ENCODE data around the gene TMEM225B.
A peak's percentile ranks its signal among the peaks of the same experiment; 100 is the strongest.

The TMEM225B gene

GRCh38 chr7:99605527-99605926 lies 7.5 kb downstream of the TMEM225B start:
- TF ChIP-seq, protein P1, sequence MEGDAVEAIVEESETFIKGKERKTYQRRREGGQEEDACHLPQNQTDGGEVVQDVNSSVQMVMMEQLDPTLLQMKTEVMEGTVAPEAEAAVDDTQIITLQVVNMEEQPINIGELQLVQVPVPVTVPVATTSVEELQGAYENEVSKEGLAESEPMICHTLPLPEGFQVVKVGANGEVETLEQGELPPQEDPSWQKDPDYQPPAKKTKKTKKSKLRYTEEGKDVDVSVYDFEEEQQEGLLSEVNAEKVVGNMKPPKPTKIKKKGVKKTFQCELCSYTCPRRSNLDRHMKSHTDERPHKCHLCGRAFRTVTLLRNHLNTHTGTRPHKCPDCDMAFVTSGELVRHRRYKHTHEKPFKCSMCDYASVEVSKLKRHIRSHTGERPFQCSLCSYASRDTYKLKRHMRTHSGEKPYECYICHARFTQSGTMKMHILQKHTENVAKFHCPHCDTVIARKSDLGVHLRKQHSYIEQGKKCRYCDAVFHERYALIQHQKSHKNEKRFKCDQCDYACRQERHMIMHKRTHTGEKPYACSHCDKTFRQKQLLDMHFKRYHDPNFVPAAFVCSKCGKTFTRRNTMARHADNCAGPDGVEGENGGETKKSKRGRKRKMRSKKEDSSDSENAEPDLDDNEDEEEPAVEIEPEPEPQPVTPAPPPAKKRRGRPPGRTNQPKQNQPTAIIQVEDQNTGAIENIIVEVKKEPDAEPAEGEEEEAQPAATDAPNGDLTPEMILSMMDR (IDR thresholded peaks at IDR 0.05; ENCODE audit: borderline replicate concordance, extremely low read depth, low read length, poor library complexity, severe bottlenecking): no peak
- TF ChIP-seq EZH2 (IDR thresholded peaks at IDR 0.05; ENCODE audit: borderline replicate concordance, low read depth, low read length, severe bottlenecking): no peak

GRCh38 chr7:99606531-99606930 lies 8.5 kb downstream of the TMEM225B start:
- TF ChIP-seq EZH2 (IDR thresholded peaks at IDR 0.05; ENCODE audit: borderline replicate concordance, low read depth, low read length, severe bottlenecking): no peak

More at GRCh38 chr7:99605527-99605926, 7.5 kb downstream of the TMEM225B start:
- H3K4me1 ChIP-seq (ENCODE audit: insufficient read depth, low read length): no peaks in the 10 kb centered on the region
- H3K9ac ChIP-seq (ENCODE audit: low read depth, low read length): no peak overlapping the region
- H4K20me1 ChIP-seq (ENCODE audit: insufficient read depth, low read length): no peaks in the 10 kb centered on the region
- H3K27me3 ChIP-seq (ENCODE audit: insufficient read depth, low read length, poor library complexity): no peaks in the 10 kb centered on the region
- H3K9me3 ChIP-seq (ENCODE audit: insufficient read depth, low read length, severe bottlenecking): no peaks in the 10 kb centered on the region
- H3K36me3 ChIP-seq (ENCODE audit: insufficient read depth, low read length): no peaks in the 10 kb centered on the region
- H3K4me3 ChIP-seq (ENCODE audit: low read depth in 1 of 2, low read length in 2 of 2): no peak overlapping the region
- H3K79me2 ChIP-seq (ENCODE audit: insufficient read depth, low read length): no peaks in the 10 kb centered on the region
- no peak overlapping the region for H3K27ac ChIP-seq (ENCODE audit: low read length)
- H3K4me2 ChIP-seq (ENCODE audit: insufficient read depth, low read length): no peak overlapping the region
- DNase-seq (no peak), ATAC-seq (ENCODE audit: insufficient read depth, low read depth) (no peak)
- no peak overlapping the region for H2AFZ ChIP-seq (ENCODE audit: low read depth, low read length)

DNA sequence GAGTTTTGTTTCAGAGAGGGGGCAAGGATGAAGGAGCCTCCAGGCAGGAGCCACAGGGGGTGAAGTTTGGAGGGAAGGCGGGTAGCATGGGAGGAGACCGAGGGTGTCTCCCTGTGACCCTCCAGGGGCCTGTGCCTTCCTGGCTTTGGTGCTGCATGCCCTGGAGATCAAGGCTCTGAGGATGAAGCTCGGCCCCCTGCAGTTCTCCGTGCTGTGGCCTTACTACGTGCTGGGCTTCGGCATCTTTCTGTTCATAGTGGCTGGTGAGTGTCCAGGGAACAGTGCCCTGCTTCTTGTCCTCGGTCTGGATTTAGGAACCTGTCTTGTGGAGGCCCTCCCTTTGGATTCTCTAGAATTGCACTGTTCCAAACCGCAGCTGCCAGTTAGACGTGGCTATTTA lies 9.5 kb downstream of the TMEM225B start:
- TF ChIP-seq EZH2 (IDR thresholded peaks at IDR 0.05; ENCODE audit: borderline replicate concordance, low read depth, low read length, severe bottlenecking): no peak
- TF ChIP-seq, protein P1 (IDR thresholded peaks at IDR 0.05; ENCODE audit: borderline replicate concordance, extremely low read depth, low read length, poor library complexity, severe bottlenecking): no peak
- no peaks in the 10 kb centered on the region for H3K4me1 ChIP-seq (ENCODE audit: insufficient read depth, low read length)
- no peak overlapping the region for H3K4me3 ChIP-seq (ENCODE audit: low read depth in 1 of 2, low read length in 2 of 2)
- H3K4me2 ChIP-seq (ENCODE audit: insufficient read depth, low read length): no peak overlapping the region
- no peak overlapping the region for H3K27ac ChIP-seq (ENCODE audit: low read length)
- ATAC-seq (ENCODE audit: insufficient read depth, low read depth): no peak
- H4K20me1 ChIP-seq (ENCODE audit: insufficient read depth, low read length): no peaks in the 10 kb centered on the region
- no peak overlapping the region for H3K9ac ChIP-seq (ENCODE audit: low read depth, low read length)
- H3K27me3 ChIP-seq (ENCODE audit: insufficient read depth, low read length, poor library complexity): no peaks in the 10 kb centered on the region
- H3K9me3 ChIP-seq (ENCODE audit: insufficient read depth, low read length, severe bottlenecking): no peaks in the 10 kb centered on the region
- no peak for DNase-seq
- no peak overlapping the region for H2AFZ ChIP-seq (ENCODE audit: low read depth, low read length)
- H3K36me3 ChIP-seq (ENCODE audit: insufficient read depth, low read length): no peaks in the 10 kb centered on the region
- H3K79me2 ChIP-seq (ENCODE audit: insufficient read depth, low read length): no peaks in the 10 kb centered on the region

More at GRCh38 chr7:99606531-99606930, 8.5 kb downstream of the TMEM225B start:
- H3K27me3 ChIP-seq (ENCODE audit: insufficient read depth, low read length, poor library complexity): no peaks in the 10 kb centered on the region
- H3K79me2 ChIP-seq (ENCODE audit: insufficient read depth, low read length): no peaks in the 10 kb centered on the region
- no peak overlapping the region for H3K4me2 ChIP-seq (ENCODE audit: insufficient read depth, low read length)
- H3K36me3 ChIP-seq (ENCODE audit: insufficient read depth, low read length): no peaks in the 10 kb centered on the region
- no peak for DNase-seq
- no peak overlapping the region for H3K27ac ChIP-seq (ENCODE audit: low read length)
- no peaks in the 10 kb centered on the region for H3K4me1 ChIP-seq (ENCODE audit: insufficient read depth, low read length)
- no peak overlapping the region for H3K9ac ChIP-seq (ENCODE audit: low read depth, low read length)
- H3K4me3 ChIP-seq (ENCODE audit: low read depth in 1 of 2, low read length in 2 of 2): no peak overlapping the region
- no peaks in the 10 kb centered on the region for H3K9me3 ChIP-seq (ENCODE audit: insufficient read depth, low read length, severe bottlenecking)
- H2AFZ ChIP-seq (ENCODE audit: low read depth, low read length): no peak overlapping the region
- ATAC-seq (ENCODE audit: insufficient read depth, low read depth): no peak
- H4K20me1 ChIP-seq (ENCODE audit: insufficient read depth, low read length): no peaks in the 10 kb centered on the region

- Histone ChIP-seq H4K20me1 (ENCODE audit: insufficient read depth, low read length) (peaks cover 6% of the 10 kb centered on the region; the same call in 1 of the 2 replicates), H2AFZ (ENCODE audit: low read depth, low read length) (no peak overlapping the region), H3K36me3 (ENCODE audit: insufficient read depth, low read length) (peaks cover 24% of the 10 kb centered on the region), H3K27me3 (ENCODE audit: insufficient read depth, low read length, poor library complexity) (no peaks in the 10 kb centered on the region), H3K9me3 (ENCODE audit: insufficient read depth, low read length, severe bottlenecking) (no peaks in the 10 kb centered on the region), H3K79me2 (ENCODE audit: insufficient read depth, low read length) (peaks cover 36% of the 10 kb centered on the region), H3K9ac (ENCODE audit: low read depth, low read length) (no peak overlapping the region), H3K4me3 (ENCODE audit: low read depth in 1 of 2, low read length in 2 of 2) (no peak overlapping the region), H3K4me2 (ENCODE audit: insufficient read depth, low read length) (no peak overlapping the region), H3K27ac (ENCODE audit: low read length) (no peak overlapping the region), H3K4me1 (ENCODE audit: insufficient read depth, low read length) (peaks cover 34% of the 10 kb centered on the region)
- ATAC-seq (ENCODE audit: insufficient read depth, low read depth): no peak
- TF ChIP-seq EZH2 (IDR thresholded peaks at IDR 0.05; ENCODE audit: borderline replicate concordance, low read depth, low read length, severe bottlenecking): no peak
- TF ChIP-seq, protein P1 (IDR thresholded peaks at IDR 0.05; ENCODE audit: borderline replicate concordance, extremely low read depth, low read length, poor library complexity, severe bottlenecking): no peak
- peak; percentile 2 for DNase-seq
Observed at GRCh38 chr7:99614495-99614894, 16.4 kb downstream of the TMEM225B start.

Measured in DND-41 (cell line).